Activated T-cell treated with anti-CD3 and anti-CD28 coated beads, Interleukin-2, amount 50 U/mL, for 1 hour (primary cell): Measurements from ENCODE around the gene PHOX2A.

Source experiments
- DNase-seq: peaks from one replicate; pipeline ENCODE4 v3.0.0-alpha.2; 2020

The PHOX2A gene

DNA sequence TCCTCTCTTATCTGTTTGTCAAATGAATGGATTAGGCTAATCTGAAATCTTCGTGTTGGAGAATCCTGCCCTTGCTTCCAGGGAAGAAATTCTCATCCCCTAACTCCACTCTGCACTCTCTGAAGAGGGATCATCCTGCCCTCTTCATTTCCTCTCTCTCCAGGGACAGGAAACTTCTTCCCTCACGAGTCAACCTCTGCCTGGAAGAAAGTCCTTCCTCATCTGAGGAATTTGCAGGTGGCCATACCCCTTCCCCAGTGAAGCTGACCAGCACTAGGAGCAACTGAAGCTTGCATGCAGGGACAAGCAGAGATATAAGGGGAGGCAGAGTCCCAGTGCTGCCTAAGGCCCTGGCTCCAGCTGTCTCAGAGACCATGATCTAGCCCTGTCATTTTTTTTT lies 3.6 kb upstream of the PHOX2A start:
- DNase-seq: no peak

DNA sequence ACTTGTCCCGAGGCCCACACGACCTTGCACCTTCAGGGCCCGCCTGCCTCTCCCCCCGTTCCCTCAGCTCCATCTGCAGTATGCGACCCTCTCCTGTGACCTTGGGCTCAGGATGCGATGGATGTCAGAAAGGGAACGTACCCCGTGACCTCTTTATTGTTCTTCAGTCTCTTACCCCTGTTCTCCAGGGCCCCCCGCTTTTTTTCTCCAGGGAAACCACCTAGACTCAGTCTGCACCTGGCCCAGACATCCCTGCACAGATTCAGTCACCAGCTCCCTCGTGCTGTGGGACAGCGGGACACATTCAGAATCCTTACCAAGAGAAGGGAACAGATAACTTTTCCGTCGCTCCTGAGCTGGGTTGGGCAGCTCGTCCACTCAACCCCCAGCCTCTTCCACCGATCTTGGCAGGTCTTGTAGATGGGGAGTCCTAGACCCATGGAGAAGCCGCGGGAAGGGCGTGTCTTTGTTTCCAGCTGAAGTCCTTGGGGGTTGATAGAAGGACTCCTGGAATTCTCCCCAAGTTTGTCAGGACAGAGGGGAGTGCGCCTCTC lies 1.4 kb upstream of the PHOX2A start:
- no peak for DNase-seq

DNA sequence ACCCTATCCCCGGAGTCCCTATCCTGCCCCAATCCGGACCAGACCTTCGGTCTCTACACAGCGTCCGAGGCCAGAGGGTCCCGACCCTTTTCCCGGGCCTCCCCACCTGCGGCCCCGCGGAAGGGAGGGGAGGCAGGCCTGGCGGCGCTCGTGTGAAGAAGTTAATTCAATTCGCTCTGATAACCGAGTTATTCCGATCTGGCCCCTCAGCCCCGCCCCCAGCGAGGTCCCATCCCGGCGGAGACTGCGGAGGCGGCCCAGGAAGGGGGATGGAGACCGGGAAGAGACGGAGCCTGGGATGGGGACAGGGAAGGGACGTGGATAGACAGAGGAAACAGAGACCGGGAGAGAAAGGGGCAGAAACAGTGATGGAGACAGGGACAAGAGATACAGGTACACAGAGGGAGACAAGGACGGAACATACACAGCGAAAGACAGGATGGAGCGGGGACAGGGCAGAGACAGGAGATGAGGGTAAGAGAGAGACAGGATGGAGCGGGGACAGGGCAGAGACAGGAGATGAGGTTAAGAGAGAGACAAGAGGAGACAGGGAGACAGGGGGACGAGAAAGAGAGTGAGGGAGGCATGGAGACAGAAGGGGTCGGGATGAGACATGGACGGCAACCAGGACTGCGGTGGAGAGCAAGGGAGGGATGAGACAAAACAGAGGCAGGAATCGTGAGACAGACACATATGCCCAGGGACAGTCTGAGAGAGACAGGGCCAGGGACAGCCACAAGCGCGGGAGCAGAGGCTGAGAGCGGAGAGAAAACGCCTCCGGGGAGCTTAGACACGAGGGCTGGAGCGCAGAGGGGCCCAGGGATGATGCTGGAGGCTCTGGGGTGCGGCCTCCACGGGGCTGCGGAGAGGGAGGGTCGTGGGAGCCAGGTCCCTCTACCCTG lies 636 bp upstream of the PHOX2A start:
- DNase-seq: no peak

DNA sequence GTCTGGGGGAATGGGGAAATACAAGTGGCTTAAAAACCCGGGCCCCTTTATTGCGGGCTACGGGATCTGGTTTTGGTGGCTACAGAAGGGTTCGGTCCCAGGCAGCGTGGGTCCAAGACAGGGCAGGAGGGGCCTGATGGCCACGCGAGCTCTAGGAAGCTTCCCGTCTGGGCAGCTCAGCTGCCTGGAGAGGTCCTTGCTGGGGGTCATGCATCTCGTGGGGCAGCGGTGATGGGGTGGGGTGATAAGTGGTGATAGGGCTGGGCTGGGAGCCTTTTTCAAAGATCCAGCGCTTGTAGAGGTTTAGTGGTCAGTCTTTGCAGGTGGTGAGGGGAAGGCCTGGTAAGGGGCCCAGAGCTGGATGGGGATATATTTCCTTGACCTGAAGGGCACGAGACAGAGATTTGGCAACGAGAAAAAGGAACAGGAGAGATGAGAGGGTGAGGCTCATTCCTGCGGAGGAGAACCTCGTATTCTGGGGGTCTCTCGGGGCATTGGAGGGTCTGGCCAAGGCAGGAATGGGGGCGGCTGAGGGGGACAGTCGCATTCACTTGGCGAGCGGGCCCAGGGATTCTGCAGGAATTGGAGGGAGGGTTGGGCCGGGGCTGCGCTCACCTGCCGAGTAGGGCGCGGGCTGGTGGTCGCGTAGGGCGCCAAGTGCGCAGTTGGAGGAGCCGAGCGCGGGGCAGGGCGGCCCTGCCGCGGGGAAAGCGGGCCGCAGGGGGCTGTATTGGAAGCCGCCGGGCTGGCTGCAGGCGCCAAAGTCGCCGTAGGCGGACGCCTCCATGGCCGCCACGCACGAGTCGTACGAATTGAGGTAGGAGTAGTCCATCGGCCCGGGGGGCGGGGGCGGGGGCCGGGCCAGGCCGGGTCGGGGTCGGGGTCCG lies 560 bp downstream of the PHOX2A start:
- DNase-seq: no peak

DNA sequence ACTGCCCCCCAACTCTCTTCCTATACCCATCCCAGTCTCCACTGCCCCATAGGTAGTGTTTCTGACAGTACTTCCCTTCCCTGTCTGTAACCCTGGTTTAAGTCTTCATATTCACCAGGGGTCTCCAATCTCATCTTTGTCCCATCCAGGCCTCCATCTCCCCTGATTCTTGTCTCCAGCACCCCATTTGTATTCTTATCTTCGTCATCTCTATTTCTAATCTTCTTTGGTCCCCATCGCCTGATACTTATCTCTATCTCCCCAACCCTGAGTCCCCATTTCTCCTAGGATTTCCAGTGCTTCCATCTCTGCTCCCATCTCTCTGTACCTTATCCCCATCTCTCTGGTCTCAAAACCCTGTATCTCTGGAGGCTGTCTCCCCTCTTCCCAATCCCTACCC lies 1.8 kb downstream of the PHOX2A start:
- DNase-seq: no peak

DNA sequence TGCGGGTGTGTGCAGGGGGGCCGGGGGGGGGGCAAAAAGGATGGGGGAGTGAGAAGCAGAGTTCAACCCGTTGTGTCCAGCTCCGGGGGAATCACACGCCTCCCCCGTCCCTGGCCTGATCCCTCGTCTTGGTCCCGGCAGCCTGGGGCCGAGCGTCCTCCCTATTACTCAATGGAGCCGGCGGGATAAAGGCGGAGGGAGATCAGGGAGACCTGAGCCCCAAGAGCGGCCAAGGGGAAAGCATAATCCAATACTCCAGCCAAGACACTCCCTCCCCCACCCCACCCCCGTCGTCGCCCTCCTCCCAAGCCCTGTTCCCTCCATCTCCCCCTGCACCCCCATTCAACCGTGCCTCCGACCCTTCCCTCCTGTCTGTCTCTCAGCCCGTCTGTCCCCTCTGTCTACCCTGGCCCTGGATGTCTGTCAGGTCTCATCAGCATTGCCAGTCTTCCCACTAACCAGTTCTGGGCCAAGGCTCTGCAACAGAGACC lies 2.6 kb downstream of the PHOX2A start:
- no peak for DNase-seq

DNA sequence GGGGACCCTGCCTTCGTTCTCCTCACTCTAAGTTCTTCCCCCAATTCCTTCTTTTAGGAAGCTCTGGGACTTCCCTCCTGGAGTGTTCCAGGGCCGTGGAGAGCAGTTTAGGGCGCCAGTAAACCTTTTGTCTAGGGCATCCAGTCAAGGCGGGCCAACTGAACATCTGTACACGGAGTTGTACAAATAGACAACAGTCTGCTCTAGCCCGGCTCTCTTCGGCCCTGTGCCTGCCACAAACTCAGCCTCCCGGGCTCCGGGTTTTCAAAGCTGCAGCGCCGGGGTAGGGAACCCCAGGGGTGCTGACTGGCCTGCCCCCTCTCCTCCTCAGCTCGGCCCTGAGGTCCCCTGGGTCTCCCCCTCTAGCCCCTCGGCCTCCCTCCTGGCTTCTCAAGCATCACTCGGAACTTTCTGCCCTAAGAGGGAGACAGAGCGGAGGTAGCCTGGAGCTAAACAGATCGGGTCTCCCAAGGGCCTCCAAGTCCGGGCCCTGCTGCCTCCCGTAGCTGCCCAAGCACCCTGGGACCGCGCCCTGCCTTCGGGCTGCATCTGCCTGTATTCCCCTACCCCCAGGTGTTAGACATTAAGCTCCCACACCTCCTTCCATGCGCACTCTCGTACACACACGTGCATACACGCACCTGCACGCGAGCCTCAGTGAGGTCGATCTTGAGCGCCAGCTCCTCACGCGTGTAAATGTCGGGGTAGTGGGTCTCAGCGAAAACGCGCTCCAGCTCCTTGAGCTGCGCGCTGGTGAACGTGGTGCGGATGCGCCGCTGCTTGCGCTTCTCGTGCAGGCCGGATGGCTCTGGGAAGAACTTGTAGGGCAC lies 3.3 kb downstream of the PHOX2A start:
- no peak for DNase-seq

DNA sequence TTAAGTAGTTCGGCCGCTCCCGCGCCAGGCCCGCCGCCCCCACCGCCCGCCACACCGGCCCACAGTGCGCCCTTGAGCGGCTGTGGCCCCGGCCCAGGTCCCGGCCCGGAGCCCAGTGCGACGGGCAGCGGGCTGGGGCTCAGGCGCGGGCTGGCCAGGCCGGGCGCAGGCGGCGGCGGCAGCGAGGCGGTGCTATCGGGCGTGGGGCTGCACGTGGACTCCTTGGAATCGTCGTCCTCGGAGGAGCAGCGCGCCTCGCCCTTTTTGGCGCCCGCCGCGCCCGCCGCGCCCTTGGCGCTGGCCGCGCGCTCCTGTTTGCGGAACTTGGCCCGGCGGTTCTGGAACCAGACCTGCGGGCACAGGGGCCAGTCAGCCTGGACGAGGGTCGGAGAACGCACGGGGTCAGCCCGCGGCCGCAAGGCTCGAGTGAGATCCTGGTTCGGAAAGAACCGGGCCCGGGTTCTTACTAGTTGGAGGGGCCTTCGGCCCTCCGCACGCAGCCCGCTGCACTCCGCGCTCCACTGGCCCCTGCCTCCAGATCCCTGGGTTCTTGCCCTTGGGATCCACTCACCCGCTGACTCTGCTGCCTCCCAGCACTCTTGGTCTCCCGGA lies 4.0 kb downstream of the PHOX2A start:
- DNase-seq: no peak

DNA sequence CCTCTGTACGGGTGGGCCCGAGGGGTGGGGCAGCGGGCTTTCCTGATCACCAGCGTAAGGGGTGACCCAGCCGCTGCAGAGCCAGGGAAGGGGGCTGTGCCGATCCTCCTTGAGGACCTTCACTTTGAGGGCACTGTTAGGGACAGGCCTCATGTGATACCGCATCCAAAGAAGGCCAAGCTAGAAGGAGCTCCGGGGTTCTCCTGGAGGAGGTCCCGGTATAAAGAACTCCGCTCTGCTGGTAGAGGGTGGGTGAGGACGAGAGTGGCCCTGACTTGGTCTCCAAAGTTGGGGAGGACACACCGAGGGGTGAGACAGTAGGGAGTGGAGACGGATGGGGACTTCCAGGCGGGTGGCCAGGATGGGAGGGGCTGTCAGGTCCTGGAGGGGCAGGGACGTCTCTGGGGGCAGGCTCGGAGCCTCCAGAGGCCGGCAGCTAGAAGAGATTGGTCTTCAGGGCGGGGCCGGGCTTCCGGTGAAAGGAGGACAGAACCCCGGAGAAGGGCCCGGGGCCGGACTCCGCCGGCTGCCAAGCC lies 4.6 kb downstream of the PHOX2A start:
- no peak for DNase-seq

DNA sequence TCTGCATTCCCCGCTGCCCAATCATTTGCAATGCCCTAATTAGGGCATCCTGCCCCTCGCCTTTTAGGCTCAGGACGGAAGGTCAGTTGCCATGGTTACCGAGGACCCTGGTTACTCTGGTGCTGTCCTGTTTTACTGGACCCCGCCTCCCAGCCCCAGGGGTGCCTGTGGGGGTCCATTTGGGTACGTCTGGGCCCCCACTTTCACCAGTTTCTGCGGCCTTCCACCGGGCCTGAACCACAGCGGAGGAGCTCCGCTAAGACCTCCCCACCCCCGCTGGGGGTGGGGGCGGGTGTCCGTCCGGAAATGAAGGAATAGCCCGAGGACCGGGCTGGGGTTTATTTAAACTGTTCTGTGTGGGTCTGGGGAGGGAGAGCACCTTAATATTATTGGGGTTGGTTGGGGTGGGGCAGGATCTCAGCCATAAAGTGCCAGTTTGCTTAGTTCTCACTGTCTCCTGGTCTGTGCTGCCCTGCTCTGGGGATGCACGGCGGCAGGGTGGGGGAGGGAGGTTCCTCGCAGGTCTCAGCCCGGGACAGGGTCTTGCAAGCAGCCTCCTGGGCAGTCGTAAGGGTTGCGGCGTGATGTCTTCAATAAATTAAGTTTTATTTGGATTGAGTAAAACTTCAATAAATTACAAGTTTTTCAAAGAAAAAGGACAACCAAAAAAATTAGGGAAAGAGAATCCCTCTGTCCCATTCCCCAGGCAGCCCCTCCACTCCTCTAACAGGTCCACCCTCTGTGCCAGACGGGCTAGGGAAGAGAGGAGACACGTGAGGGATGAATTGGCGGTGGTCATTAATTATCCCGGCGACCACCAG lies 5.3 kb downstream of the PHOX2A start:
- no peak for DNase-seq

DNA sequence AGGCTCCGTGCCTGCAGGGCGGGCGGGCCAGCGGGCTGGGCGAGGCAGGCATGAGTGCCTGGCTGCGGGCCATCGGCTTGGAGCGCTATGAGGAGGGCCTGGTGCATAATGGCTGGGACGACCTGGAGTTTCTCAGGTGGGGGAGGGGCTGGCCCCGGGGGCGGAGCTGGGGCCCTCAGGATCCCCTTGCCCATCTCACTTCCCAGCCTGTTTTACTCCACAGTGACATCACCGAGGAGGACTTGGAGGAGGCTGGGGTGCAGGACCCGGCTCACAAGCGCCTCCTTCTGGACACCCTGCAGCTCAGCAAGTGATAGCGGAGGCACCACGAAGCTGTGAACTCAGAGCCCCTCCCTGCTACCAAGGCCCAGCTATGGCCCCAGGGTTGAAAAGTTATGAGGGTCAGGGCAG lies 5.9 kb downstream of the PHOX2A start:
- DNase-seq: peak; percentile 56

DNA sequence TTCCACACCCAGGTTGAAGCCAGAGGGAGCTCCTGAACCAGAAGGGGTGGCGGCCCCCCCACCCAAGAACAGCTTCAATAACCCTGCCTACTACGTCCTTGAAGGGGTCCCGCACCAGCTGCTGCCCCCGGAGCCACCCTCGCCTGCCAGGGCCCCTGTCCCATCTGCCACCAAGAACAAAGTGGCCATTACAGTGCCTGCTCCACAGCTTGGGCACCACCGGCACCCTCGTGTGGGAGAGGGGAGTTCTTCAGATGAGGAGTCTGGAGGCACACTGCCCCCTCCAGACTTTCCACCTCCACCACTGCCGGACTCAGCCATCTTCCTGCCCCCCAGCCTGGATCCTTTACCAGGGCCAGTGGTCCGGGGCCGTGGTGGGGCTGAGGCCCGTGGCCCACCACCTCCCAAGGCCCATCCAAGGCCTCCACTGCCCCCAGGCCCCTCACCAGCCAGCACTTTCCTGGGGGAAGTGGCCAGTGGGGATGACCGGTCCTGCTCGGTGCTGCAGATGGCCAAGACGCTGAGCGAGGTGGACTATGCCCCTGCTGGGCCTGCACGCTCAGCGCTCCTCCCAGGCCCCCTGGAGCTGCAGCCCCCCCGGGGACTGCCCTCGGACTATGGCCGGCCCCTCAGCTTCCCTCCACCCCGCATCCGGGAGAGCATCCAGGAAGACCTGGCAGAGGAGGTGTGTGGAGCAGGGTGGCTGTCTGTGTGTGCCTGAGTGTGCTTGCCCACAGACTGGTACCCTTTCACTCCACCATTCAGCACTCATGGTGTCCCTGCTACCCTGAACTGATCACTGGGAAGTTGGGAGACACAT lies 6.7 kb downstream of the PHOX2A start:
- DNase-seq: no peak

DNA sequence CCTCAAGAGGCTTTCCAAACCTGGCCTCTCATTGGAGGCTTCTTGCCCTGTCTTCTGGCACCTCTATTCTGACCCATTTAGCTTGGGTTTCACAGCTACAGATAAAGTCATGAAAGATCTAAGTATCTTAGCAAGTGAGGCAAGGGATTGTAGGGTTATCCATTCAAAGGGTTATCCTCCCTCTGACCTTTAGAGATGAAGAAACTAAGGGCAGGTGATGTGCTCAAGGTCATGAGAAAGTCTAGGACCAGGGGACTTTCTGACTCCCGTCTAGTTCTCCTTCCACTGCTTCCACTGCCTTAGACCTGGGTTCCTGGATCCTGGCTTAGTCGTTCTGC lies 7.2 kb downstream of the PHOX2A start:
- DNase-seq: no peak

DNA sequence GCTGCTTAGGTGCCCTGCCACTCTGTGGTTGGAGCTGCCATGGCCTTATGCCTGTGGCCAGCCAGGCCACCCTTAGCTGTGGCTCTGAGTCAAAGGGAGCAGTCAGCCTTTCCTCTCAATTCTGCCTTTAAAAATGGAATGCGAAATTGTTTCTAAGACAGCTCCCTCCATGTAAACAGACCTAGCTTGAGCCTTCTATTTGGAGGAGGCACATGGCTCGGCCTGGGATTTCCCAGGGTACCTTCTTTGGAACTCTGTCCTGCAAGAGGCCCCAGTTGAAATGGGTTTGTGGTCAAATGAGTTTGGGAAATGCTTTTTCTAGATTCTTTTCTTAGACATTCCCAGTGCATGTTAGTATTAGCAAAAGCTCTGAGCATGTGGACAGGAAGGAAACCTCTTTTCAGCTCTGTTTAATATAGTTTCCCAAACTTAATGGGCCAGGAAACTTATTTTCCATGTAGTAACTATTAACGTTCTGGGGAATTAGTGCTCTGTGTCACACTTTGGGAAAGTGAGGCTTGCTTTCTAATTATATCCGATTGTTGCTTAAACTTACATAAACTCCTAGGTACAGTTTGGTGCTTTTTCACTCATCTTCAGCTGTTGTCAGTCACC lies 7.8 kb downstream of the PHOX2A start:
- DNase-seq: no peak

DNA sequence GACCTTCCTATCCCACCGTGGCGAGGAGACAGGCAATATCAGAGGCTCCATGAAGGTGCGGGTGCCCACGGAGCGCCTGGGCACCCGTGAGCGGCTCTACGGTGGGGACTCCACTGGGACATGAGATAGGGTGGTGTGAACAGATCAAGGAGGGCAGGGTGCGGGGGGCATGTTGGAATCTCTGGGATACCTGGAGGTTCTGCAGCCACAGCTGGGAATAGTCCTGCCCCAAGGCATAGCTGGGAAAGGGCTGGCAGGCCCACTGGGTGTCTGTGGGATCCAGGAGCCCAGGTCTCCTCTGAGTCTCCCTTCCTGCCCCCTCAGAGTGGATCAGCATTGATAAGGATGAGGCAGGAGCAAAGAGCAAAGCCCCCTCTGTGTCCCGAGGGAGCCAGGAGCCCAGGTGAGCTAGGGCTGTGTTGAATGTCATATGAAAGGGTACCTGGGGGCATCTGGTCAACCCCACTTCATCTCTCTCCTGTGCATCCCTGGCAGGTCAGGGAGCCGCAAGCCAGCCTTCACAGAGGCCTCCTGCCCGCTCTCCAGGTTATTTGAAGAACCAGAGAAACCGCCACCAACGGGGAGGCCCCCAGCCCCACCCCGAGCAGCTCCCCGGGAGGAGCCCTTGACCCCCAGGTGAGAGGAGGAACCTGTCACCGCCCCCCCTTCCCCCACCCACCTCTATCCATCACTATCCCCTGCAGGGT lies 8.5 kb downstream of the PHOX2A start:
- DNase-seq: no peak

DNA sequence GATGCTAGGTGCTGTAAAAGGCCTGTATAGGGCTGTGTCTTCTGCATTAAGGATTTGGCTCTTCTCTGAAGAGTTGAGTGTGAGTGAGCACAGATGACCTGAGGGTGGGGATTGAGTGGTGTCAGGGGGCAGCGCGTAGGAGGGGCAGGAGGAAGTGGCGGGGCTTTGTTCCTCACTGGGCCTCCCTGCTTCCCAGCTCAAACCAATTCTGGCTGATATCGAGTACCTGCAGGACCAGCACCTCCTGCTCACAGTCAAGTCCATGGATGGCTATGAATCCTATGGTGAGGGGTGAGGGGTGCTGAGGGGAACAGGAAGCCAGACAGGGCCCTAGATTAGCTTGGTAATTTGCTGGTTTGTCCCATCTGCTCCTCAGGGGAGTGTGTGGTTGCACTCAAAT lies 9.1 kb downstream of the PHOX2A start:
- no peak for DNase-seq

DNA sequence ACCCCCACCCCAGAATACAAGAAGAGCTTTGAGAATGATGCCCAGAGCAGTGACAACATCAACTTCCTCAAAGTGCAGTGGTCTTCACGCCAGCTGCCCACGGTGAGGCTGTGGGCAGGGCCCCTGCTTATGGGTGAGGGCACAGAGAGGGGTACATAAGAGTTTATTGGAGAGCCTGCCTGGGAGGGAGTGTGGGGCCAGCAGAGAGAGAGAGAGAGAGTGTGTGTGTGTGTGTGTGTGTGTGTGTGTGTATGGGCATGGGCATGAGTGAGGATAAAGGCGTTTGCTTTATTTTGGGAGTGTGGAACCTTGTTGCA lies 9.5 kb downstream of the PHOX2A start:
- DNase-seq: no peak

DNA sequence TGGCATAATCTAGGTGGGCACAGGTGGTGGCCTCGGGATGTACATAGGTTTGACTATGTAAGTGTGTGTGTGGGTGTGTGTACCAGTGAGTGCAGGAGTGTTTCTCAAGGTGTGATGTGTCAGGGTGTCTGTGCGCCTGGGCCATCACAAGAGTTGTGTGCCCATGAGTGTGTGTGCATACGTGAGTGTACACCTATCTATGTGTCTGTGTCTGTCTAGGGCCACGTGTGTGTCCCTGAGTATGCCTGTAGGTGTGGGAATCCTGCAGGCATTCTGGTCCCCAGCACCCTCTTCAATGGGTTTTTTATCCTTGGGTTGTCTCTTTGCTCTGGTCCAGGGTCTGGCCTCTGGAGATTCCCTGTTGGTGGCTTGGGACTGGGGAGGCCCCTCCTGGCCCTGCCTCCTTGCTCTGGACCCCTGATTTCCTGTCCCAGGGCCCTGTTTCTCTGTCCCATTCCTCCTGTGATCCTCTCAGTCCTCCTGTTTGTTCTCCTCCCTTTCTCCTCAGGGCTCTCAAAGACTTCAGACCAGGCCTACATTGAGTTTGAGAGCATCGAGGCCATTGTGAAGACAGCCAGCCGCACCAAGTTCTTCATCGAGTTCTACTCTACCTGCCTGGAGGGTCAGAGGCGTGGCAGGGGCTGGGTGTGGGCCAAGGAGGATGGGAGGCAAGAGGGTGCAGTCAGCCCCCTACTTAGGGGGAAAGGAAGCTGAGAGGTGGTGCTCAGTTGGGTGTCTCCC lies 10.0 kb downstream of the PHOX2A start:
- no peak for DNase-seq
